LNCAP (cell line): ENCODE data around the gene FBXO31.

Experiments
- CTCF ChIP-seq: fragments of 450-650 bp; IDR thresholded peaks from 2 replicates; pipeline ENCODE4 v1.5.1; 2017; ENCODE audit warnings: mild to moderate bottlenecking

The FBXO31 gene

GRCh38 chr16:87383505-87384161 lies at the start of gene FBXO31:
TSS of gene FBXO31 (minus strand) at chr16:87383776. CDS start at chr16:87383744, 32 bp downstream.
- no peak for TF ChIP-seq CTCF

- no peak for TF ChIP-seq CTCF
Measured at GRCh38 chr16:87432330-87432915, 48.8 kb upstream of the FBXO31 start.

- no peak for TF ChIP-seq CTCF
Measured at GRCh38 chr16:87431926-87432325, 48.4 kb upstream of the FBXO31 start.

GRCh38 chr16:87426423-87427215 lies 43.0 kb upstream of the FBXO31 start:
- no peak for TF ChIP-seq CTCF

- TF ChIP-seq CTCF = no peak
Measured at GRCh38 chr16:87425941-87426340, 42.4 kb upstream of the FBXO31 start.

- TF ChIP-seq CTCF = no peak
Measured at GRCh38 chr16:87424266-87424665, 40.7 kb upstream of the FBXO31 start.

GRCh38 chr16:87423429-87423828 lies 39.9 kb upstream of the FBXO31 start:
- no peak for TF ChIP-seq CTCF
